HG02759 (cell line): ENCODE measurements around the gene RNF6.

Experiments
- ATAC-seq: cut with Tn5 transposase; IDR thresholded peaks from one replicate; pipeline ENCODE4 v1.9.1; 2021; ENCODE audit warnings: mild to moderate bottlenecking, moderate library complexity; ENCODE audit not compliant: unreplicated experiment

The RNF6 gene

GRCh38 chr13:26168237-26168814 lies 53.8 kb downstream of the RNF6 start:
- no peak for ATAC-seq

GRCh38 chr13:26163812-26164211 lies 58.3 kb downstream of the RNF6 start:
- no peak for ATAC-seq
